Measurements from ENCODE around the gene C6orf47. TPM values are rescaled to one million over a fixed set of nuclear protein-coding genes. Genes with fewer than 3 reads are reported as not detected.
A peak's percentile ranks its signal among the peaks of the same experiment; 100 is the strongest.

Gene C6orf47
- total and polyA plus RNA-seq, 7 experiments from 2014 or later: 14.0 to 33.7 (median 23.2) TPM

DNA sequence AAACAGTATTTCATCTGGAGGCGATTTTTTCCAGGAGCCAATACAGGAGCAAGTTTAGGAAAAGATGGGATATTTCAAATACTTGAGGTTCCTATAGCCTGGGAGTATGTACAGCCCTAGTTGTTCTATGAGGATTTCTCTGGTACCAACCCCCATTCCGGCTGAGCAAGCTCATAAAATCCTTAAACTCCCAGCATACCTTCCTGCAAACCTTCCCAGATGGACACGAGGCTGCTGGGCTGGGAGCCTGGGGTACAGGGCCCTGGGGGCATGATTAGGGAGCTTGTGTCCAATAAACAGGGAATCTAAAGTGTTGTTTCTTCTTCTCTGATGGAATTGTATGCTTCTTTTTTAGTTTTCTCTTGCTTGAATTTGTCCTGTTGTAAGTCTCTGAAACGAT is 38.6 kb downstream of the C6orf47 start:
- H3K36me3 Mint-ChIP-seq: peaks cover 4 to 41% (median 13%) of the 10 kb centered on the region in 5 donors
- H3K4me3 ChIP-seq (ENCODE audit: low read length): no peak overlapping the region
- H3K9me3 Mint-ChIP-seq: peaks cover 0 to 2% (median 0%) of the 10 kb centered on the region in 11 donors
- ATAC-seq: no peak
- H3K27me3 Mint-ChIP-seq: no peaks in the 10 kb centered on the region
- no peaks in the 10 kb centered on the region for H3K9me3 ChIP-seq (ENCODE audit: control insufficient read depth in 2 of 3, low read length in 3 of 3)
- H3K4me1 ChIP-seq (ENCODE audit: control insufficient read depth in 2 of 2, insufficient read depth in 2 of 2, low read length in 2 of 2): peaks cover 3 to 14% of the 10 kb centered on the region in 2 donors
- no peaks in the 10 kb centered on the region for H3K27me3 ChIP-seq (ENCODE audit: control insufficient read depth in 2 of 2, insufficient read depth in 2 of 2, low read length in 2 of 2)
- ChIA-PET POLR2A (interaction anchor here (0.6 to 66.4 kb wide), 15 partner anchors 16 to 338 kb away, joined by 3 to 3078 read pairs (median 4); partner anchors contain the start of genes APOM, ATP6V1G2, BAG6 and C6orf47), CTCF (interaction anchor here (0.8 kb wide), 1 partner anchor 125 kb away, joined by 3 read pairs; no protein-coding TSS in a partner anchor)
- intact Hi-C loops (cut with micrococcal nuclease): loop anchor here (2.0 to 5.0 kb wide), 10 partner anchors 17 to 1230 kb away; partner anchors contain the start of genes NELFE (in 2 of the 2), SKIC2 (in 2 of the 2), GNL1 (in 1 of the 2) and HSPA1B (in 1 of the 2)
- H3K36me3 ChIP-seq (ENCODE audit: control insufficient read depth in 2 of 3, insufficient read depth in 3 of 3, low read length in 3 of 3): peaks cover 17 to 37% (median 18%) of the 10 kb centered on the region in 3 experiments
- peak overlapping the region; percentile 82 to 95 (median 93) for H3K4me3 Mint-ChIP-seq
- peak overlapping the region; percentile 96 for H3K27ac ChIP-seq (ENCODE audit: low read depth, low read length)
- H3K4me1 Mint-ChIP-seq: peaks cover 9 to 40% (median 35%) of the 10 kb centered on the region in 7 donors
- DNase-seq: no peak
- peak overlapping the region; percentile 90 to 98 (median 96) for H3K27ac Mint-ChIP-seq

DNA sequence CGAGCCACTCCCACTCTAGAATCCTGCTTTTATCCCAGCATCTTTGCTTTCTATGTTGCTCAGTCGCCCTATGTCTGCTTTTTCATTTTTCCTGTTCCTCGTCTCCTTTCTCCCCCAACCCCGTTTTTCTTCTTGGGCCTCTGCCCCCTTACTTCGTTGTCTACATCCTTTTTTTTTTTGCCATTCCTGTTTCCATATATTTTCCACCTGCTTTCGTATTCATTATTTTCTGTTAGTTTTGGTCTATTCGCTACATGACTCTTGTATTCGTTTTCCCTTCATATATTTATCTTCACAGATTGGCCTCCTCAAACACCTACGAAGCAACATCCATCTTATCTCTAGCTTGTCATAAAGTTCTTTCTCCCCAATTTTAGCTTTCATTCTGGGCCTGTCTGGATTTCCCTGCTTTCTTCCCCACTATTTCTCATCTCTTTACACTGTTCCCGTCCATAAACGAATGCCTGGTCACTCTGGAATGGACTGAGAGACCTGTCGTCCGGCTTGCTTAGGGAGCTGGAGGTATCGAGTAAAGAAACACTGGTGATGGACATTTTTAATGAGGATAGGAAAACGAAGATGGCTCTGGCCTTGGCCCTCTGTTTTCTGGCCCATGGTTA is 39.1 kb downstream of the C6orf47 start:
- Histone ChIP-seq H3K27ac (ENCODE audit: low read depth, low read length) (peak overlapping the region; percentile 96), H3K36me3 (ENCODE audit: control insufficient read depth in 2 of 3, insufficient read depth in 3 of 3, low read length in 3 of 3) (peaks cover 12 to 31% (median 13%) of the 10 kb centered on the region in 3 experiments), H3K9me3 (ENCODE audit: control insufficient read depth in 2 of 3, low read length in 3 of 3) (no peaks in the 10 kb centered on the region), H3K4me1 (ENCODE audit: control insufficient read depth in 2 of 2, insufficient read depth in 2 of 2, low read length in 2 of 2) (peaks cover 9 to 14% of the 10 kb centered on the region in 2 donors), H3K4me3 (ENCODE audit: low read length) (peak overlapping the region; percentile 90), H3K27me3 (ENCODE audit: control insufficient read depth in 2 of 2, insufficient read depth in 2 of 2, low read length in 2 of 2) (no peaks in the 10 kb centered on the region)
- no peak for ATAC-seq
- ChIA-PET POLR2A (interaction anchor here (0.6 to 66.4 kb wide), 15 partner anchors 15 to 338 kb away, joined by 3 to 3078 read pairs (median 5); partner anchors contain the start of genes APOM, ATP6V1G2, BAG6 and C6orf47), CTCF (no interaction called here)
- H3K27ac Mint-ChIP-seq: peak overlapping the region; percentile 90 to 98 (median 96)
- H3K9me3 Mint-ChIP-seq: peaks cover 0 to 2% (median 0%) of the 10 kb centered on the region in 11 donors
- peaks cover 15 to 46% (median 41%) of the 10 kb centered on the region in 7 donors for H3K4me1 Mint-ChIP-seq
- DNase-seq: peak in 3 of 9 donors; percentile 15 to 29 (median 21)
- intact Hi-C loops (cut with micrococcal nuclease): loop anchor here (2.0 to 5.0 kb wide), 10 partner anchors 17 to 1231 kb away; partner anchors contain the start of genes NELFE (in 2 of the 2), SKIC2 (in 2 of the 2), GNL1 (in 1 of the 2) and HSPA1B (in 1 of the 2)
- H3K27me3 Mint-ChIP-seq: no peaks in the 10 kb centered on the region
- peak overlapping the region; percentile 82 to 95 (median 93) for H3K4me3 Mint-ChIP-seq
- H3K36me3 Mint-ChIP-seq: peaks cover under 1 to 41% (median 10%) of the 10 kb centered on the region in 5 donors

- H3K4me1 Mint-ChIP-seq: peaks cover 21 to 53% (median 46%) of the 10 kb centered on the region in 7 donors
- peak within 1 kb of the TSS; percentile 95 to 99 (median 96) for H3K27ac Mint-ChIP-seq
- ChIA-PET CTCF (no interaction called here), POLR2A (interaction anchor here (0.6 to 66.4 kb wide), 16 partner anchors 15 to 1805 kb away, joined by 3 to 3078 read pairs (median 4); partner anchors contain the start of genes ATP6V1G2, BAG6, C6orf47 and CSNK2B)
- Histone ChIP-seq H3K4me3 (ENCODE audit: low read length) (peak within 1 kb of the TSS; percentile 90), H3K4me1 (ENCODE audit: control insufficient read depth in 2 of 2, insufficient read depth in 2 of 2, low read length in 2 of 2) (peaks cover 14 to 15% of the 10 kb centered on the region in 2 donors), H3K27me3 (ENCODE audit: control insufficient read depth in 2 of 2, insufficient read depth in 2 of 2, low read length in 2 of 2) (no peaks in the 10 kb centered on the region), H3K9me3 (ENCODE audit: control insufficient read depth in 2 of 3, low read length in 3 of 3) (no peaks in the 10 kb centered on the region), H3K27ac (ENCODE audit: low read depth, low read length) (peak within 1 kb of the TSS; percentile 96), H3K36me3 (ENCODE audit: control insufficient read depth in 2 of 3, insufficient read depth in 3 of 3, low read length in 3 of 3) (peaks cover 6 to 24% (median 6%) of the 10 kb centered on the region in 3 experiments)
- H3K27me3 Mint-ChIP-seq: no peaks in the 10 kb centered on the region
- DNase-seq (peak in 4 of 9 donors; percentile 77 to 93 (median 88)), ATAC-seq (peak; percentile 42)
- H3K4me3 Mint-ChIP-seq: peak within 1 kb of the TSS; percentile 87 to 97 (median 93)
- intact Hi-C loops (cut with micrococcal nuclease): loop anchor here (1.0 to 5.0 kb wide), 24 partner anchors 18 to 1232 kb away; partner anchors contain the start of genes ABHD16A (in 2 of the 2), BAG6 (in 2 of the 2), NELFE (in 2 of the 2) and NFKBIL1 (in 2 of the 2)
- peaks cover 0 to 37% (median 4%) of the 10 kb centered on the region in 5 donors for H3K36me3 Mint-ChIP-seq
- H3K9me3 Mint-ChIP-seq: peaks cover 0 to 2% (median 0%) of the 10 kb centered on the region in 11 donors
Measured at GRCh38 chr6:31620586-31621319, 39.8 kb downstream of the C6orf47 start, which contains the start of gene PRRC2A. Gene PRRC2A, plus strand, starts transcription at chr6:31620715. Its CDS starts 2,075 bp downstream, at chr6:31622790.

- peaks cover 26 to 60% (median 53%) of the 10 kb centered on the region in 7 donors for H3K4me1 Mint-ChIP-seq
- H3K36me3 Mint-ChIP-seq: peaks cover 0 to 30% (median 4%) of the 10 kb centered on the region in 5 donors
- H3K27ac Mint-ChIP-seq: peak overlapping the region; percentile 95 to 99 (median 96)
- H3K36me3 ChIP-seq (ENCODE audit: control insufficient read depth in 2 of 3, insufficient read depth in 3 of 3, low read length in 3 of 3): peaks cover 0 to 17% (median 4%) of the 10 kb centered on the region in 3 experiments
- POLR2A ChIA-PET: interaction anchor here (0.6 to 66.4 kb wide), 12 partner anchors 18 to 1806 kb away, joined by 3 to 3078 read pairs (median 4); partner anchors contain the start of genes ATP6V1G2, BAG6, C6orf47 and CSNK2B
- peaks cover 14 to 23% of the 10 kb centered on the region in 2 donors for H3K4me1 ChIP-seq (ENCODE audit: control insufficient read depth in 2 of 2, insufficient read depth in 2 of 2, low read length in 2 of 2)
- intact Hi-C loops (cut with micrococcal nuclease): loop anchor here (1.0 to 5.0 kb wide), 24 partner anchors 19 to 1232 kb away; partner anchors contain the start of genes ABHD16A (in 2 of the 2), BAG6 (in 2 of the 2), NELFE (in 2 of the 2) and NFKBIL1 (in 2 of the 2)
- CTCF ChIA-PET: interaction anchor here (0.6 to 0.7 kb wide), 2 partner anchors 32 to 1097 kb away, joined by 3 read pairs; partner anchors contain the start of gene BAG6
- H3K27me3 Mint-ChIP-seq: no peaks in the 10 kb centered on the region
- H3K9me3 Mint-ChIP-seq: peaks cover 0 to 2% (median 0%) of the 10 kb centered on the region in 11 donors
- peak overlapping the region; percentile 90 for H3K4me3 ChIP-seq (ENCODE audit: low read length)
- no peaks in the 10 kb centered on the region for H3K9me3 ChIP-seq (ENCODE audit: control insufficient read depth in 2 of 3, low read length in 3 of 3)
- ATAC-seq: peak; percentile 88
- peak; percentile 81 to 97 (median 94) for DNase-seq
- no peaks in the 10 kb centered on the region for H3K27me3 ChIP-seq (ENCODE audit: control insufficient read depth in 2 of 2, insufficient read depth in 2 of 2, low read length in 2 of 2)
- H3K27ac ChIP-seq (ENCODE audit: low read depth, low read length): peak overlapping the region; percentile 96
- peak overlapping the region; percentile 87 to 97 (median 93) for H3K4me3 Mint-ChIP-seq
Measured at GRCh38 chr6:31619805-31620585, 40.6 kb downstream of the C6orf47 start.

- no peaks in the 10 kb centered on the region for H3K27me3 Mint-ChIP-seq
- Histone ChIP-seq H3K9me3 (ENCODE audit: control insufficient read depth in 2 of 3, low read length in 3 of 3) (no peaks in the 10 kb centered on the region), H3K4me3 (ENCODE audit: low read length) (peak overlapping the region; percentile 59), H3K27ac (ENCODE audit: low read depth, low read length) (peak overlapping the region; percentile 70), H3K36me3 (ENCODE audit: control insufficient read depth in 2 of 3, insufficient read depth in 3 of 3, low read length in 3 of 3) (no peaks in the 10 kb centered on the region), H3K4me1 (ENCODE audit: control insufficient read depth in 2 of 2, insufficient read depth in 2 of 2, low read length in 2 of 2) (peaks cover 12 to 26% of the 10 kb centered on the region in 2 donors), H3K27me3 (ENCODE audit: control insufficient read depth in 2 of 2, insufficient read depth in 2 of 2, low read length in 2 of 2) (no peaks in the 10 kb centered on the region)
- peaks cover 0 to 15% (median 0%) of the 10 kb centered on the region in 5 donors for H3K36me3 Mint-ChIP-seq
- peak overlapping the region; percentile 23 to 87 (median 82) for H3K4me3 Mint-ChIP-seq
- peak overlapping the region; percentile 18 to 94 (median 90) for H3K27ac Mint-ChIP-seq
- intact Hi-C loops (cut with micrococcal nuclease): no loop called here
- no peak for ATAC-seq
- POLR2A ChIA-PET: interaction anchor here (0.6 to 66.4 kb wide), 7 partner anchors 14 to 218 kb away, joined by 3 to 3078 read pairs (median 6); partner anchors contain the start of genes ATP6V1G2, BAG6, DDX39B and GPANK1
- H3K9me3 Mint-ChIP-seq: peaks cover 0 to 2% (median 0%) of the 10 kb centered on the region in 11 donors
- peaks cover 32 to 65% (median 56%) of the 10 kb centered on the region in 7 donors for H3K4me1 Mint-ChIP-seq
- CTCF ChIA-PET: interaction anchor here (1.0 to 3.3 kb wide), 3 partner anchors 20 to 66 kb away, joined by 4 to 26 read pairs (median 5); no protein-coding TSS in a partner anchor
- DNase-seq: no peak
Measured at GRCh38 chr6:31617010-31617409, 43.6 kb downstream of the C6orf47 start.

Measured in naive thymus-derived CD4-positive, alpha-beta T cell (primary cell).